ENCODE results near the gene IPO4. TPM values are rescaled to one million over a fixed set of nuclear protein-coding genes. Genes with fewer than 3 reads are reported as not detected.
A peak's percentile ranks its signal among the peaks of the same experiment; 100 is the strongest.

The IPO4 gene
- total and polyA plus RNA-seq, 9 of the 15 experiments (the other 6 are each of a cell fraction or from before 2014, with no cell fraction given), result 7.3 to 122 (median 31.8) TPM

- TF ChIP-seq TAL1 (IDR thresholded peaks at IDR 0.05) (no peak), MEF2A (IDR thresholded peaks at IDR 0.05; ENCODE audit: control insufficient read depth, low read depth, low read length) (no peak), PBX2 (CRISPR knock-in tag; IDR thresholded peaks at IDR 0.05; ENCODE audit: low read depth) (no peak), PBX2 (tag; conservative IDR thresholded peaks at IDR 0.05; ENCODE audit: low read depth) (no peak), NCOR1 (IDR thresholded peaks at IDR 0.05) (no peak)
Observed at GRCh38 chr14:24151404-24152080, 37.1 kb downstream of the IPO4 start (continued).

- ChIA-PET POLR2A (interaction anchor here (1.1 to 1.2 kb wide), 2 partner anchors 10 to 14 kb away, joined by 3 to 4 read pairs; partner anchors contain the start of gene IRF9), CTCF (ENCODE audit: low intra/inter-chr PET ratio) (no interaction called here)
- FAIRE-seq, result no peak
- no peak overlapping the region for H3K4me2 ChIP-seq (ENCODE audit: insufficient read depth, low read length)
- H3K27me3 ChIP-seq (ENCODE audit: control insufficient read depth in 2 of 2, insufficient read depth in 2 of 2, low read length in 2 of 2), result no peaks in the 10 kb centered on the region
- no peaks in the 10 kb centered on the region for H3K9me3 ChIP-seq (replicated peaks; ENCODE audit: control insufficient read depth, insufficient read depth, low read depth, low read length)
- H3K9me1 ChIP-seq (ENCODE audit: control insufficient read depth, insufficient read depth, low read length), result no peaks in the 10 kb centered on the region
- intact Hi-C loops (cut with micrococcal nuclease) (no loop called here), in situ Hi-C loops (cut with MboI) (no loop called here)
- no peaks in the 10 kb centered on the region for H4K20me1 ChIP-seq (replicated peaks; ENCODE audit: control insufficient read depth, insufficient read depth, low read length)
- peaks cover 19% of the 10 kb centered on the region for H3K79me2 ChIP-seq (ENCODE audit: control insufficient read depth, insufficient read depth, low read length)
- TF ChIP-seq COPS2 (conservative IDR thresholded peaks at IDR 0.05) (no peak), SMARCA4 (IDR thresholded peaks at IDR 0.05) (no peak), ATF6 (CRISPR knock-in tag; IDR thresholded peaks at IDR 0.05) (no peak), RFX1 (IDR thresholded peaks at IDR 0.05) (peak; percentile 51), MEIS2 (IDR thresholded peaks at IDR 0.05; ENCODE audit: partially characterized antibody) (no peak)
- 96% methylated on average over 9 of the region's 9 CpGs for WGBS (ENCODE audit: insufficient coverage, low coverage, missing lambda C conversion rate)
- no peak for DNase-seq (ENCODE audit: extremely low read depth in 1 of 4, low spot score in 3 of 4)
- H3K27ac ChIP-seq (ENCODE audit: extremely low read depth, low read depth, low read length), result no peak overlapping the region
- no peak overlapping the region for H2AFZ ChIP-seq (ENCODE audit: low read depth, low read length)
- no peak overlapping the region for H3K9ac ChIP-seq (ENCODE audit: insufficient read depth in 1 of 2, low read depth in 2 of 2, low read length in 2 of 2)
- no peak overlapping the region for H3K4me3 ChIP-seq
- peaks cover 59% of the 10 kb centered on the region; the same call in 2 of the 3 replicates for H3K36me3 ChIP-seq (ENCODE audit: control insufficient read depth, insufficient read depth, low read length)
- H3K4me1 ChIP-seq (replicated peaks in 1 of 2; ENCODE audit: control insufficient read depth in 2 of 2, insufficient read depth in 2 of 2, low read length in 2 of 2), result peaks cover 6 to 24% of the 10 kb centered on the region in 2 experiments; a peak in 4 of 5 replicates
- no TSS peak for BruUV-seq (replicated peaks)
- no peak for ATAC-seq
Observed at GRCh38 chr14:24150993-24151392, 37.6 kb downstream of the IPO4 start.
